Measurements from ENCODE around the gene MYO5B. TPM values are rescaled to one million over a fixed set of nuclear protein-coding genes. Genes with fewer than 3 reads are reported as not detected.

The MYO5B gene
- total and polyA plus RNA-seq, 9 of the 15 experiments (the other 6 are each of a cell fraction or from before 2014, with no cell fraction given), result 0.07 to 0.42 (median 0.28) TPM

- Histone ChIP-seq H3K9me3 (replicated peaks; ENCODE audit: control insufficient read depth, insufficient read depth, low read depth, low read length) (no peaks in the 10 kb centered on the region), H3K36me3 (ENCODE audit: control insufficient read depth, insufficient read depth, low read length) (no peaks in the 10 kb centered on the region), H3K9ac (ENCODE audit: insufficient read depth in 1 of 2, low read depth in 2 of 2, low read length in 2 of 2) (no peak overlapping the region), H3K79me2 (ENCODE audit: control insufficient read depth, insufficient read depth, low read length) (no peaks in the 10 kb centered on the region), H3K4me3 (no peak overlapping the region), H4K20me1 (replicated peaks; ENCODE audit: control insufficient read depth, insufficient read depth, low read length) (no peaks in the 10 kb centered on the region), H3K4me1 (replicated peaks in 1 of 2; ENCODE audit: control insufficient read depth in 2 of 2, insufficient read depth in 2 of 2, low read length in 2 of 2) (no peaks in the 10 kb centered on the region), H3K4me2 (ENCODE audit: insufficient read depth, low read length) (no peak overlapping the region), H3K27me3 (ENCODE audit: control insufficient read depth in 2 of 2, insufficient read depth in 2 of 2, low read length in 2 of 2) (no peaks in the 10 kb centered on the region), H3K27ac (ENCODE audit: extremely low read depth, low read depth, low read length) (no peak overlapping the region), H2AFZ (ENCODE audit: low read depth, low read length) (no peak overlapping the region), H3K9me1 (ENCODE audit: control insufficient read depth, insufficient read depth, low read length) (no peaks in the 10 kb centered on the region)
- no TSS peak for BruUV-seq (replicated peaks)
- intact Hi-C loops (cut with micrococcal nuclease) (no loop called here), in situ Hi-C loops (cut with MboI) (no loop called here)
- WGBS (ENCODE audit: insufficient coverage, low coverage, missing lambda C conversion rate), result 5% methylated on average over 6 of the region's 8 CpGs
- DNase-seq (ENCODE audit: extremely low read depth in 1 of 4, low spot score in 3 of 4), result no peak
- no peak for TF ChIP-seq HMG20B (CRISPR knock-in tag; IDR thresholded peaks at IDR 0.05)
- TF ChIP-seq NCOA1 (IDR thresholded peaks at IDR 0.05; ENCODE audit: low read depth), result no peak
- TF ChIP-seq FOSL1 (tag; conservative IDR thresholded peaks at IDR 0.05), result no peak
- no peak for TF ChIP-seq ESRRA (IDR thresholded peaks at IDR 0.05; ENCODE audit: borderline replicate concordance, low read depth)
- TF ChIP-seq ZNF639 (CRISPR knock-in tag; conservative IDR thresholded peaks at IDR 0.05 in 1 of 2, IDR thresholded peaks at IDR 0.05 in 1 of 2), result no peak
- TF ChIP-seq CBFB (CRISPR knock-in tag; IDR thresholded peaks at IDR 0.05), result no peak
- TF ChIP-seq NFE2 (IDR thresholded peaks at IDR 0.05; ENCODE audit: low read depth), result peak; percentile 25; the same call in 1 of the 2 replicates
- peak in 1 of 3 experiments; percentile 25 for TF ChIP-seq YY1 (IDR thresholded peaks at IDR 0.05; ENCODE audit: borderline replicate concordance in 1 of 3, control insufficient read depth in 1 of 3, extremely low read depth in 1 of 3, insufficient read depth in 3 of 3, insufficient read length in 1 of 3, insufficient replicate concordance in 2 of 3, low read depth in 1 of 3, low read length in 2 of 3)
- TF ChIP-seq TAL1 (IDR thresholded peaks at IDR 0.05), result no peak
- TF ChIP-seq ZNF146 (CRISPR knock-in tag; IDR thresholded peaks at IDR 0.05; ENCODE audit: unreplicated experiment), result no peak
- TF ChIP-seq ZFP36 (IDR thresholded peaks at IDR 0.05; ENCODE audit: low read depth, low read length, partially characterized antibody), result no peak
- FAIRE-seq, result no peak
- ChIA-PET POLR2A (no interaction called here), CTCF (ENCODE audit: low intra/inter-chr PET ratio) (interaction anchor here (0.7 kb wide), 1 partner anchor 12 kb away, joined by 3 read pairs; no protein-coding TSS in a partner anchor)
- ATAC-seq, result no peak
Observed at GRCh38 chr18:49778826-49779465, 416.0 kb downstream of the MYO5B start.

Small RNA genes lying within 50 kb of the gene (microRNA-seq; reads per million reads assigned to microRNA genes)
- not detected for gene MIR4320 (ENCODE audit: borderline microRNAs expressed)

Small RNA genes lying within 50 kb of the gene (small RNA-seq; reads per million reads assigned to genes)
- gene RF00019, result not detected
- gene RF00283, result not detected
- gene RN7SL310P, result not detected
- gene RNA5SP457, result not detected
- gene SCARNA17, result not detected

Other genes starting within 250 kb of the MYO5B start
- gene CFAP53, start 71.3 kb upstream of the MYO5B start, total RNA-seq (2014; rRNA removed), result 0.50 and 0.94 TPM in 2 replicates
- gene CFAP53, start 71.3 kb upstream of the MYO5B start, total RNA-seq (2014; rRNA removed; fragmentation: Illumina TruSeq; extraction: Trizol), result 1.1 and 1.2 TPM in 2 replicates
- gene CFAP53, start 71.3 kb upstream of the MYO5B start, total RNA-seq (2015; rRNA removed; fragmentation: Illumina TruSeq; extraction: Trizol), result 1.2 and 1.6 TPM in 2 replicates
- gene CFAP53, start 71.3 kb upstream of the MYO5B start, total RNA-seq (2021), result 0.60 and 0.87 TPM in 2 replicates
- 1.4 and 2.2 TPM in 2 replicates for gene CFAP53, start 71.3 kb upstream of the MYO5B start, polyA plus RNA-seq (2011; rRNA removed)
- 1.1 and 1.6 TPM in 2 replicates for gene CFAP53, start 71.3 kb upstream of the MYO5B start, polyA plus RNA-seq (2014; fragmentation: Illumina TruSeq; extraction: Trizol)
- under 1 TPM; 0.21 to 0.23 TPM for gene CFAP53, start 71.3 kb upstream of the MYO5B start, polyA plus RNA-seq (2014; fragmentation: Nextera tagmentation; extraction: Ambion mirVana)
- gene CFAP53, start 71.3 kb upstream of the MYO5B start, polyA plus RNA-seq (2014; rRNA removed), result 1.9 TPM in 2 replicates
- gene MBD1, start 86.4 kb upstream of the MYO5B start, total RNA-seq (2014; rRNA removed), result 44.5 and 46.7 TPM in 2 replicates
- gene MBD1, start 86.4 kb upstream of the MYO5B start, total RNA-seq (2014; rRNA removed; fragmentation: Illumina TruSeq; extraction: Trizol), result 14.8 and 16.4 TPM in 2 replicates
- gene MBD1, start 86.4 kb upstream of the MYO5B start, total RNA-seq (2015; rRNA removed; fragmentation: Illumina TruSeq; extraction: Trizol), result 31.7 and 32.8 TPM in 2 replicates
- gene MBD1, start 86.4 kb upstream of the MYO5B start, total RNA-seq (2021), result 59.7 and 60.9 TPM in 2 replicates
- gene MBD1, start 86.4 kb upstream of the MYO5B start, polyA plus RNA-seq (2011; rRNA removed), result 32.3 and 38.1 TPM in 2 replicates
- gene MBD1, start 86.4 kb upstream of the MYO5B start, polyA plus RNA-seq (2014; fragmentation: Illumina TruSeq; extraction: Trizol), result 26.1 and 37.4 TPM in 2 replicates
- 1 to 10 TPM; 3.0 to 3.6 TPM for gene MBD1, start 86.4 kb upstream of the MYO5B start, polyA plus RNA-seq (2014; fragmentation: Nextera tagmentation; extraction: Ambion mirVana)
- 47.2 and 49.3 TPM in 2 replicates for gene MBD1, start 86.4 kb upstream of the MYO5B start, polyA plus RNA-seq (2014; rRNA removed)
- 43.3 and 46.4 TPM in 2 replicates for gene CXXC1, start 92.5 kb upstream of the MYO5B start, total RNA-seq (2014; rRNA removed)
- gene CXXC1, start 92.5 kb upstream of the MYO5B start, total RNA-seq (2014; rRNA removed; fragmentation: Illumina TruSeq; extraction: Trizol), result 23.1 and 26.3 TPM in 2 replicates
- 34.1 and 36.4 TPM in 2 replicates for gene CXXC1, start 92.5 kb upstream of the MYO5B start, total RNA-seq (2015; rRNA removed; fragmentation: Illumina TruSeq; extraction: Trizol)
- gene CXXC1, start 92.5 kb upstream of the MYO5B start, total RNA-seq (2021), result 59.1 and 81.0 TPM in 2 replicates
- gene CXXC1, start 92.5 kb upstream of the MYO5B start, polyA plus RNA-seq (2011; rRNA removed), result 31.2 and 52.9 TPM in 2 replicates
- gene CXXC1, start 92.5 kb upstream of the MYO5B start, polyA plus RNA-seq (2014; fragmentation: Illumina TruSeq; extraction: Trizol), result 40.3 and 51.2 TPM in 2 replicates
- 1 to 10 TPM; 3.4 to 7.4 TPM for gene CXXC1, start 92.5 kb upstream of the MYO5B start, polyA plus RNA-seq (2014; fragmentation: Nextera tagmentation; extraction: Ambion mirVana)
- gene CXXC1, start 92.5 kb upstream of the MYO5B start, polyA plus RNA-seq (2014; rRNA removed), result 59.1 and 84.5 TPM in 2 replicates
- gene SKA1, start 179.9 kb upstream of the MYO5B start, total RNA-seq (2014; rRNA removed), result 36.9 and 39.6 TPM in 2 replicates
- gene SKA1, start 179.9 kb upstream of the MYO5B start, total RNA-seq (2014; rRNA removed; fragmentation: Illumina TruSeq; extraction: Trizol), result 54.6 and 55.8 TPM in 2 replicates
- 43.9 and 53.2 TPM in 2 replicates for gene SKA1, start 179.9 kb upstream of the MYO5B start, total RNA-seq (2015; rRNA removed; fragmentation: Illumina TruSeq; extraction: Trizol)
- gene SKA1, start 179.9 kb upstream of the MYO5B start, total RNA-seq (2021), result 38.1 and 41.2 TPM in 2 replicates
- 25.7 and 33.6 TPM in 2 replicates for gene SKA1, start 179.9 kb upstream of the MYO5B start, polyA plus RNA-seq (2011; rRNA removed)
- gene SKA1, start 179.9 kb upstream of the MYO5B start, polyA plus RNA-seq (2014; fragmentation: Illumina TruSeq; extraction: Trizol), result 47.7 and 67.2 TPM in 2 replicates
- gene SKA1, start 179.9 kb upstream of the MYO5B start, polyA plus RNA-seq (2014; fragmentation: Nextera tagmentation; extraction: Ambion mirVana), result 10 to 100 TPM; 27.8 to 42.6 TPM
- gene SKA1, start 179.9 kb upstream of the MYO5B start, polyA plus RNA-seq (2014; rRNA removed), result 41.9 and 46.0 TPM in 2 replicates